ENCODE measurements around the gene TIMMDC1.
"Not testable (repeated sequence)": the region's sequence is repeated elsewhere in the genome, so short reads cannot be mapped to it uniquely, and the experiment has no call there.

Gene TIMMDC1

GRCh38 chr3:119510690-119511089, 12.3 kb downstream of the TIMMDC1 start:
- no peak for DNase-seq (ENCODE audit: low read depth in 3 of 3)

GRCh38 chr3:119514637-119515036, 16.3 kb downstream of the TIMMDC1 start:
- DNase-seq (ENCODE audit: low read depth in 3 of 3): no peak

- no peak for DNase-seq (ENCODE audit: low read depth in 3 of 3)
Measured at GRCh38 chr3:119517112-119517511, 18.8 kb downstream of the TIMMDC1 start.

GRCh38 chr3:119518026-119518425, 19.7 kb downstream of the TIMMDC1 start:
- no peak for DNase-seq (ENCODE audit: low read depth in 3 of 3)

GRCh38 chr3:119524931-119525662, 26.8 kb downstream of the TIMMDC1 start:
- DNase-seq (ENCODE audit: low read depth in 3 of 3): no peak

- no peak for DNase-seq (ENCODE audit: low read depth in 3 of 3)
Measured at GRCh38 chr3:119527714-119528113, 29.4 kb downstream of the TIMMDC1 start.

- DNase-seq (ENCODE audit: low read depth in 3 of 3): no peak
Measured at GRCh38 chr3:119529883-119530282, 31.5 kb downstream of the TIMMDC1 start.

GRCh38 chr3:119530456-119530855, 32.1 kb downstream of the TIMMDC1 start:
- DNase-seq (ENCODE audit: low read depth in 3 of 3): no peak

- DNase-seq (ENCODE audit: low read depth in 3 of 3): no peak
Measured at GRCh38 chr3:119531151-119531550, 32.8 kb downstream of the TIMMDC1 start.

GRCh38 chr3:119534296-119534695, 35.9 kb downstream of the TIMMDC1 start:
- DNase-seq (ENCODE audit: low read depth in 3 of 3): no peak

GRCh38 chr3:119536757-119537156, 38.4 kb downstream of the TIMMDC1 start:
- no peak for DNase-seq (ENCODE audit: low read depth in 3 of 3)

GRCh38 chr3:119538772-119539171, 40.4 kb downstream of the TIMMDC1 start:
- DNase-seq (ENCODE audit: low read depth in 3 of 3): no peak

GRCh38 chr3:119541547-119541946, 43.2 kb downstream of the TIMMDC1 start:
- no peak for DNase-seq (ENCODE audit: low read depth in 3 of 3)

- no peak for DNase-seq (ENCODE audit: low read depth in 3 of 3)
Measured at GRCh38 chr3:119542168-119542767, 43.9 kb downstream of the TIMMDC1 start.

GRCh38 chr3:119543147-119543546, 44.8 kb downstream of the TIMMDC1 start:
- no peak for DNase-seq (ENCODE audit: low read depth in 3 of 3)

- no peak for DNase-seq (ENCODE audit: low read depth in 3 of 3)
Measured at GRCh38 chr3:119547227-119547626, 48.9 kb downstream of the TIMMDC1 start.

- DNase-seq (ENCODE audit: low read depth in 3 of 3): no peak
Measured at GRCh38 chr3:119548341-119548740, 50.0 kb downstream of the TIMMDC1 start.

- no peak for DNase-seq (ENCODE audit: low read depth in 3 of 3)
Measured at GRCh38 chr3:119550192-119550910, 52.0 kb downstream of the TIMMDC1 start.

GRCh38 chr3:119551598-119551997, 53.3 kb downstream of the TIMMDC1 start:
- DNase-seq (ENCODE audit: low read depth in 3 of 3): no peak

GRCh38 chr3:119552928-119553327, 54.6 kb downstream of the TIMMDC1 start:
- not testable (repeated sequence) for DNase-seq (ENCODE audit: low read depth in 3 of 3)

- no peak for DNase-seq (ENCODE audit: low read depth in 3 of 3)
Measured at GRCh38 chr3:119553823-119554415, 55.6 kb downstream of the TIMMDC1 start.

- no peak for DNase-seq (ENCODE audit: low read depth in 3 of 3)
Measured at GRCh38 chr3:119555309-119555735, 57.0 kb downstream of the TIMMDC1 start.
